GM23338 (cell line): ENCODE data around the gene OXT.
"Not testable (repeated sequence)": the region's sequence is repeated elsewhere in the genome, so short reads cannot be mapped to it uniquely, and the experiment has no call there.

Experiments
- CTCF ChIP-seq, 2 experiments: fragments of 200-600 bp in 1 of 2; sonication (generic) in 1 of 2; conservative IDR thresholded peaks; 2 replicates each; pipeline versions ENCODE4 v1.5.1 to v1.6.1; 2016 to 2017; ENCODE audit warnings: antibody characterized with exemption in 2 of 2, low read depth in 2 of 2, mild to moderate bottlenecking in 2 of 2, moderate library complexity in 1 of 2
- EZH2 ChIP-seq: fragments of 200-600 bp; sonication (generic); IDR thresholded peaks from one replicate; pipeline ENCODE4 v1.8.0; 2017; ENCODE audit warnings: antibody characterized with exemption, mild to moderate bottlenecking, low read depth; ENCODE audit not compliant: unreplicated experiment
- EZH2phosphoT487 ChIP-seq: fragments of 200-600 bp; sonication (generic); IDR thresholded peaks from one replicate; pipeline ENCODE4 v1.8.1; 2018; ENCODE audit warnings: antibody characterized with exemption; ENCODE audit not compliant: unreplicated experiment
- ZNF331 ChIP-seq: fragments of 250-450 bp; sonication (Bioruptor Pico); IDR thresholded peaks from 2 replicates; pipeline ENCODE4 v1.5.0; 2020; ENCODE audit warnings: low read depth, mild to moderate bottlenecking, moderate library complexity
- ZNF462 ChIP-seq: fragments of 250-450 bp; sonication (Bioruptor Pico); IDR thresholded peaks from 2 replicates; pipeline ENCODE4 v1.5.0; 2020; ENCODE audit warnings: mild to moderate bottlenecking, moderate library complexity

- not testable (repeated sequence) for TF ChIP-seq CTCF (conservative IDR thresholded peaks at IDR 0.05; ENCODE audit: low read depth in 2 of 2); ZNF462 (CRISPR knock-in tag); EZH2phosphoT487; ZNF331; EZH2
Observed at GRCh38 chr20:3022559-3023490, 48.6 kb upstream of the OXT start.
